Retinal pigment epithelial cell (primary cell): ENCODE data around the gene SGPP2.

Experiments
- DNase-seq: peaks from one replicate; pipeline ENCODE4 v3.0.0-alpha.2; 2010; ENCODE audit warnings: low read depth
- H3K4me3 ChIP-seq: 2 replicates; pipeline ENCODE4 v1.5.1; 2011; ENCODE audit warnings: mild to moderate bottlenecking, low read length, control low read depth, moderate library complexity
- CTCF ChIP-seq: conservative IDR thresholded peaks from 2 replicates; pipeline ENCODE4 v1.5.1; 2011; ENCODE audit warnings: low read depth, low read length, control low read depth, inconsistent platforms

Gene SGPP2

GRCh38 chr2:222465746-222466145 lies 41.4 kb downstream of the SGPP2 start:
- no peak overlapping the region for H3K4me3 ChIP-seq
- TF ChIP-seq CTCF: no peak
- no peak for DNase-seq

- no peak overlapping the region for H3K4me3 ChIP-seq
- peak; percentile 13 for DNase-seq
- no peak for TF ChIP-seq CTCF
These were observed 44.0 kb downstream of the SGPP2 start for GRCh38 chr2:222468346-222468745.

GRCh38 chr2:222470802-222471468 lies 46.6 kb downstream of the SGPP2 start:
- H3K4me3 ChIP-seq: no peak overlapping the region
- DNase-seq: no peak
- TF ChIP-seq CTCF: no peak

GRCh38 chr2:222477962-222478608 lies 53.7 kb downstream of the SGPP2 start:
- H3K4me3 ChIP-seq: no peak overlapping the region
- TF ChIP-seq CTCF: no peak
- DNase-seq: no peak

- TF ChIP-seq CTCF: no peak
- DNase-seq: no peak
These were observed 55.5 kb downstream of the SGPP2 start for GRCh38 chr2:222479859-222480258.

GRCh38 chr2:222480497-222480896 lies 56.2 kb downstream of the SGPP2 start:
- no peak for DNase-seq
- TF ChIP-seq CTCF: no peak
- H3K4me3 ChIP-seq: no peak overlapping the region

More at GRCh38 chr2:222479859-222480258, 55.5 kb downstream of the SGPP2 start:
- H3K4me3 ChIP-seq: no peak overlapping the region

GRCh38 chr2:222481941-222482340 lies 57.6 kb downstream of the SGPP2 start:
- DNase-seq: no peak
- no peak overlapping the region for H3K4me3 ChIP-seq
- TF ChIP-seq CTCF: no peak
